MM.1S (cell line): Measurements from ENCODE around the gene RFX2.

Experiments
- EZH2 ChIP-seq: fragments of 300-600 bp; sonication (generic); optimal IDR thresholded peaks from 2 replicates; pipeline ENCODE3; 2017; ENCODE audit warnings: low read depth, mild to moderate bottlenecking, antibody characterized with exemption, low read length, mixed read lengths
- EZH2phosphoT487 ChIP-seq: fragments of 300-600 bp; sonication (generic); IDR thresholded peaks from 2 replicates; pipeline ENCODE4 v1.6.1; 2018; ENCODE audit warnings: antibody characterized with exemption, low read length
- TF ChIP-seq, protein P1 (sequence below): fragments of 300-600 bp; sonication (generic); IDR thresholded peaks from 2 replicates; pipeline ENCODE4 v1.5.1; 2016; ENCODE audit warnings: antibody characterized with exemption, low read length, mixed read lengths

- TF ChIP-seq, protein P1, sequence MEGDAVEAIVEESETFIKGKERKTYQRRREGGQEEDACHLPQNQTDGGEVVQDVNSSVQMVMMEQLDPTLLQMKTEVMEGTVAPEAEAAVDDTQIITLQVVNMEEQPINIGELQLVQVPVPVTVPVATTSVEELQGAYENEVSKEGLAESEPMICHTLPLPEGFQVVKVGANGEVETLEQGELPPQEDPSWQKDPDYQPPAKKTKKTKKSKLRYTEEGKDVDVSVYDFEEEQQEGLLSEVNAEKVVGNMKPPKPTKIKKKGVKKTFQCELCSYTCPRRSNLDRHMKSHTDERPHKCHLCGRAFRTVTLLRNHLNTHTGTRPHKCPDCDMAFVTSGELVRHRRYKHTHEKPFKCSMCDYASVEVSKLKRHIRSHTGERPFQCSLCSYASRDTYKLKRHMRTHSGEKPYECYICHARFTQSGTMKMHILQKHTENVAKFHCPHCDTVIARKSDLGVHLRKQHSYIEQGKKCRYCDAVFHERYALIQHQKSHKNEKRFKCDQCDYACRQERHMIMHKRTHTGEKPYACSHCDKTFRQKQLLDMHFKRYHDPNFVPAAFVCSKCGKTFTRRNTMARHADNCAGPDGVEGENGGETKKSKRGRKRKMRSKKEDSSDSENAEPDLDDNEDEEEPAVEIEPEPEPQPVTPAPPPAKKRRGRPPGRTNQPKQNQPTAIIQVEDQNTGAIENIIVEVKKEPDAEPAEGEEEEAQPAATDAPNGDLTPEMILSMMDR: no peak
- TF ChIP-seq EZH2 (no peak), EZH2phosphoT487 (no peak)
Observed at GRCh38 chr19:6014551-6015135, 95.7 kb downstream of the RFX2 start.
